Suprapubic skin (tissue), 4 donors: Measurements from ENCODE around the gene PTBP1.

ENCODE experiments used
- POLR2A ChIP-seq, 2 donors: fragments of 450-650 bp; IDR thresholded peaks; one replicate each; pipeline ENCODE4 v1.6.1; 2017; ENCODE audit warnings: antibody characterized with exemption in 2 of 2, mild to moderate bottlenecking in 2 of 2, moderate library complexity in 2 of 2
- POLR2AphosphoS5 ChIP-seq, 3 donors: sonication (generic); formaldehyde crosslinking; IDR thresholded peaks; one replicate each; pipeline ENCODE4 v1.6.1; 2017; ENCODE audit warnings: antibody characterized with exemption in 3 of 3

GRCh38 chr19:756236-756635 lies 41.0 kb upstream of the PTBP1 start:
- TF ChIP-seq POLR2A (IDR thresholded peaks at IDR 0.05) (no peak), POLR2AphosphoS5 (IDR thresholded peaks at IDR 0.05) (no peak)
